Measurements from ENCODE around the gene PDS5A.
"Not testable (repeated sequence)": the region's sequence is repeated elsewhere in the genome, so short reads cannot be mapped to it uniquely, and the experiment has no call there.

Gene PDS5A

GRCh38 chr4:39950861-39951481 lies 26.7 kb downstream of the PDS5A start:
- DNase-seq, result no peak

- DNase-seq, result no peak
These were observed 29.7 kb downstream of the PDS5A start for GRCh38 chr4:39947963-39948362.

- no peak for DNase-seq
These were observed 30.3 kb downstream of the PDS5A start for GRCh38 chr4:39947417-39947816.

GRCh38 chr4:39944245-39944644 lies 33.5 kb downstream of the PDS5A start:
- DNase-seq, result not testable (repeated sequence)

- DNase-seq, result no peak
These were observed 35.2 kb downstream of the PDS5A start for GRCh38 chr4:39942507-39942906.

- no peak for DNase-seq
These were observed 36.0 kb downstream of the PDS5A start for GRCh38 chr4:39941682-39942217.

- no peak for DNase-seq
These were observed 39.9 kb downstream of the PDS5A start for GRCh38 chr4:39937683-39938268.

- DNase-seq, result no peak
These were observed 40.9 kb downstream of the PDS5A start for GRCh38 chr4:39936565-39937418.

- no peak for DNase-seq
These were observed 43.8 kb downstream of the PDS5A start for GRCh38 chr4:39933671-39934590.

GRCh38 chr4:39932776-39933402 lies 44.8 kb downstream of the PDS5A start:
- no peak for DNase-seq

- DNase-seq, result no peak
These were observed 46.2 kb downstream of the PDS5A start for GRCh38 chr4:39931441-39931901.

- DNase-seq, result no peak
These were observed 49.2 kb downstream of the PDS5A start for GRCh38 chr4:39928538-39928937.

GRCh38 chr4:39924014-39924413 lies 53.7 kb downstream of the PDS5A start:
- DNase-seq, result no peak

- DNase-seq, result no peak
These were observed 55.3 kb downstream of the PDS5A start for GRCh38 chr4:39922399-39922798.

GRCh38 chr4:39913471-39913870 lies 64.2 kb downstream of the PDS5A start:
- DNase-seq, result no peak

- no peak for DNase-seq
These were observed 67.6 kb downstream of the PDS5A start for GRCh38 chr4:39910064-39910463.

- DNase-seq, result no peak
These were observed 69.4 kb downstream of the PDS5A start for GRCh38 chr4:39908284-39908683.

- DNase-seq, result no peak
These were observed 72.1 kb downstream of the PDS5A start for GRCh38 chr4:39905656-39906055.

GRCh38 chr4:39905019-39905418 lies 72.7 kb downstream of the PDS5A start:
- not testable (repeated sequence) for DNase-seq

- no peak for DNase-seq
These were observed 76.7 kb downstream of the PDS5A start for GRCh38 chr4:39900966-39901365.

GRCh38 chr4:39899291-39899690 lies 78.4 kb downstream of the PDS5A start:
- no peak for DNase-seq

- DNase-seq, result no peak
These were observed 79.7 kb downstream of the PDS5A start for GRCh38 chr4:39898015-39898414.

All from NCI-H1048 (cell line).